Fibroblast of mammary gland (primary cell): ENCODE data around the gene MGAT4A.

Experiments
- DNase-seq: peaks from one replicate; pipeline ENCODE4 v3.0.0-alpha.2; 2010; ENCODE audit warnings: low read depth
- H3K4me3 ChIP-seq: 2 replicates; pipeline ENCODE4 v1.5.1; 2011; ENCODE audit warnings: low read depth, mild to moderate bottlenecking, low read length, moderate library complexity; ENCODE audit not compliant: control insufficient read depth
- TF ChIP-seq, protein P1 (sequence below): conservative IDR thresholded peaks from 2 replicates; pipeline ENCODE4 v1.5.1; 2011; ENCODE audit warnings: low read depth, low read length, inconsistent platforms; ENCODE audit not compliant: control insufficient read depth, insufficient read depth

The MGAT4A gene

DNA sequence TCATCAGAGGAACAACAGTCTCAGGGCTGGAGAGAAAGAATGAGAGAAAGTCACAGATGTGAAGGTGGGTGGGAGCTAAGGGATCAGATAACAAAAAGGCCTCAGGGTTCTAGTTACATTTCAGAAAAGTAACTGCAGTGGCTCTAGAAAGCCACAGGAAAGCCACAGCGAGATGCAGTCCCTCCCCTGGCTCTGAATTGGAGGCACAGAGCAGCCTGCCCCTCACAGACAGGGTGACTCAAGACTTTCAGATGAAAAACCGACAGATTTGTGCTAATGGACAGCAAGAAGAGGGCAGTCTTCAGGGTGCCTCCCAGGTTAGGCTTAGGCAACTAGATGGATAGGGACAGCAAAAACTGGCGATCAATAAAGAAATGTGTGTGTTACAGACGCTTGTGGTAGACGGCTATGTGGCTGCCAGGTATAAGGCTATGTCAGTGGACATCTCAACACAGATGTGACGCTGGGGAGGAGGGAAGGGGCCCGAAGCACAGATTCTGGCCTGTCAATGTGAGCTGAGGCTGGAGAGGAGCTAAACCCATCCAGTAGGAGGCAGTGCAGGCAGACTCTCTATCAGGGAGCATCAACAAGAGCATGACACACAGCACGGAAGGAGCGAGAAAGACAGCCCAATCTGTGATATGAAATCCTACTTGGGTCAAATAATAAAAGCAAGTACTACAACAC, 96.4 kb downstream of the MGAT4A start:
- H3K4me3 ChIP-seq = no peak overlapping the region
- TF ChIP-seq, protein P1, sequence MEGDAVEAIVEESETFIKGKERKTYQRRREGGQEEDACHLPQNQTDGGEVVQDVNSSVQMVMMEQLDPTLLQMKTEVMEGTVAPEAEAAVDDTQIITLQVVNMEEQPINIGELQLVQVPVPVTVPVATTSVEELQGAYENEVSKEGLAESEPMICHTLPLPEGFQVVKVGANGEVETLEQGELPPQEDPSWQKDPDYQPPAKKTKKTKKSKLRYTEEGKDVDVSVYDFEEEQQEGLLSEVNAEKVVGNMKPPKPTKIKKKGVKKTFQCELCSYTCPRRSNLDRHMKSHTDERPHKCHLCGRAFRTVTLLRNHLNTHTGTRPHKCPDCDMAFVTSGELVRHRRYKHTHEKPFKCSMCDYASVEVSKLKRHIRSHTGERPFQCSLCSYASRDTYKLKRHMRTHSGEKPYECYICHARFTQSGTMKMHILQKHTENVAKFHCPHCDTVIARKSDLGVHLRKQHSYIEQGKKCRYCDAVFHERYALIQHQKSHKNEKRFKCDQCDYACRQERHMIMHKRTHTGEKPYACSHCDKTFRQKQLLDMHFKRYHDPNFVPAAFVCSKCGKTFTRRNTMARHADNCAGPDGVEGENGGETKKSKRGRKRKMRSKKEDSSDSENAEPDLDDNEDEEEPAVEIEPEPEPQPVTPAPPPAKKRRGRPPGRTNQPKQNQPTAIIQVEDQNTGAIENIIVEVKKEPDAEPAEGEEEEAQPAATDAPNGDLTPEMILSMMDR = peak; percentile 43
- DNase-seq = peak; percentile 21

DNA sequence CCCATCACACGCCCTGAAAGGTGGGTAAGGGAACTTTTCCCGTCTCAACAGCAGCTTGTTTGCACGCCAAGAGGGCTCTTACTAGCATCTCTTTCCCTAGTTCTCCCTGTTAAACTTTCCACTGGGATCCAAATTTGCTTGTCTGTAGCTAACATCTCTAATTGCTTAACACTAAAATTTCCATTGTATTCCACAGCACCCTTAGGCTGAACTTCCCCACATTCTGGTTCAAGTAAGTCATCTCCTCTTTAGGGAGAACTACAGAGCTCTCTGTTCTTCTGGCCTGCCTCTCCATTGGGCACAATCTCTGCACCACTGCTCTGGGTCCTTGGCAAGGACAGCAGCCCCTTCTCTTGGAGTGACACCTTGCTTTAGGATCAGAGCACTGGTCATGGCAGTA, 98.6 kb downstream of the MGAT4A start:
- DNase-seq = no peak
- TF ChIP-seq, protein P1 = no peak
- no peak overlapping the region for H3K4me3 ChIP-seq

DNA sequence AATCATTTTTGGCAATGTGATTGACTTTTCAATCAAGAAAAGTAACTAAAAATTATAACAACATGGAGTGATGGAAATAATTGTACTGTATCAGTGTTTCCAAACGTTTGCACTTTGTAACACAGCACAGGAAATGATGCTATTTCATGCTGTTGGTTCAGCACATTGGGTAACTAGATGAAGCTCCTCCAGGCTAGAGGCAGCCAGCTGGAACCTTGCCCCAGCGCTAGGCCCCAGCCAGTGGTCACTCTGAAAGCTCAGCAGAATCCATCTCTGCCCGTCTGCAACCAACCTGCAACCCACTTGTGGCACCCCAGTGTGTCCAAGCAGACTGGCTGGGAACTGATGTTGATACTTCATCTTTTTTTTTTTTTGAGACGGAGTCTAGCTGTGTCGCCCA, 107.3 kb downstream of the MGAT4A start:
- TF ChIP-seq, protein P1 = no peak
- peak; percentile 71 for DNase-seq

DNA sequence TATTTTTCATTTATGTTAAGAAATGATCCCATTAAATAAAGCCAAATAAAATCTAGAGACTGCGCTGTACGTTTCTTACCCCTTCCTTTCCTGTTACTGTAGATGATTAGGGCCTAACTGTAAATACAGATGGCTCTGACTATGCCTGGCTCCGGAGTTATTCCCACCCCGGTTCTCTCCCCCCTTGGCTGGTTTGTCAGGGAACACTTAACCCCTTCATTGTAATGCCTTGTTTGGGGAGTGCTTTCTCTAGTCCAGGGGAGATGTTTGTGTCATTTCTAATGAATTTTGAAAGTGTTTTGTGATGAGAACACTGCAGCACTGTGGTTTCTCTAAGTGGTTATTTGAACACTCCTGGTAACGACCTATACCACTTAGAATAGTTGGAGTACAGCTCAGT, 113.8 kb downstream of the MGAT4A start:
- no peak for DNase-seq
- no peak overlapping the region for H3K4me3 ChIP-seq
- TF ChIP-seq, protein P1 = no peak

More for the DNA sequence above, 107.3 kb downstream of the MGAT4A start:
- H3K4me3 ChIP-seq = no peak overlapping the region

DNA sequence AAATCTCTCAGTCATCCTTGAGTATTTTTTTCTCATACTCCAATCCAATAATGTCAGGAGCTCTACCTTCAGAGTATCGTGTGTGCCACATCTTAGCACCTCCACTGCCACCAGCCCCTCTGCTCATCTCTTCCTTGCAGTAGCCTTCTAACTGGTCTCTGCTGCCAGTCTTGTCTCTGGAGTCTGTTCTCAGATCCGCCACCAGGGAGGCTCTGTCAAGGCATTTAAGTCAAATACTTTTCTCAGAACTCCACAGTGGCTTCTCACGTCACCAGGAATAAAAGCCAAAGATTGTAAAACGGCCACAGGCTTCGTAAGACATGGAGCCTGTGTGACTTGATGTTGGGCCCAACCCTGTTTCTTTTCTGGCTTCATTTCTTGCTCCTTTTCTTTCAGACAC, 115.5 kb downstream of the MGAT4A start:
- no peak overlapping the region for H3K4me3 ChIP-seq
- TF ChIP-seq, protein P1 = no peak
- DNase-seq = no peak

DNA sequence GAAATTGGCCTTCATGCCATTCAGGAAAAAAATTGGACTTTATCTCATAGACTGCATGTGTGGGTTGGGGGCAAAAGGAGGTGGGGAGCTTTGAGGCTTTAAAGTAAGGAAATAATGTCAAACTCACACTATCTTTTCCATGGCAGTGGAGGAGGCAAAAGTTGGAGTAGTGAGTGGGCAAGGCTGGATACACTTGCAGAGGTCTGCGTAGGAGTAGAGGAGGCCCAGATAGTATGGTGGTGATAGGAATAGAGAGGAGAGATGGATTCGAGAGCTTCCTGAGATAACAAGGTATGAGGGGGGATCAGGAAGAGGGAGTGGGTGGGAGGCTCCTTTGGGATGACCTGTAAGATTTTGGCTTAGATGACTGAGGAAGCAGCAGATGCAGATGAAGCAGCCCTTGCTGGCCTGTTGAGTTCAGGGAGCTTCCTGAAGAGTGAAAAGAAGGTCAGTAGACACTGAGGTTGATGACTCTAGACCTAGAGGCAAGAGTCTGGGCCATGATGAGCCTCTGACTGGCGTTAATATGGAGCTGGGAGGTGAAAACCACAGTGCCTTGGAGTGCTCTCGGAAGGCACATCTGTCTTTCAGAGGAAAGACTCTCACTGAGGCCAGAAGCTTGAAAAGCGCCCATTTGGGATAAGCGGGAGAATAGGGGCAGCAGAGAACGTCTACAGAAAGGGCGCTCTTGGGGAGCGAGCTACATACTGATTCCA, 116.8 kb downstream of the MGAT4A start:
- TF ChIP-seq, protein P1 = no peak
- H3K4me3 ChIP-seq = no peak overlapping the region
- no peak for DNase-seq
